HepG2 (cell line): ENCODE results near the gene NREP. TPM values are rescaled to one million over a fixed set of nuclear protein-coding genes. Genes with fewer than 3 reads are reported as not detected.

Experiments
- AKAP8 ChIP-seq: sonication (generic); formaldehyde crosslinking; IDR thresholded peaks from 2 replicates; pipeline ENCODE4 v1.5.1; 2020; ENCODE audit warnings: mild to moderate bottlenecking, missing genetic modification reagents
- ARHGAP35 ChIP-seq: sonication (generic); formaldehyde crosslinking; IDR thresholded peaks from 2 replicates; pipeline ENCODE4 v1.9.0; 2022; ENCODE audit warnings: mild to moderate bottlenecking, inconsistent platforms, moderate library complexity, missing genetic modification reagents, borderline replicate concordance
- CENPT ChIP-seq: sonication (generic); formaldehyde crosslinking; IDR thresholded peaks from 2 replicates; pipeline ENCODE4 v1.8.0; 2022; ENCODE audit warnings: low read depth, mild to moderate bottlenecking, moderate library complexity, missing genetic modification reagents
- CERS6 ChIP-seq: sonication (generic); formaldehyde crosslinking; IDR thresholded peaks from 2 replicates; pipeline ENCODE4 v1.5.0; 2020; ENCODE audit warnings: missing genetic modification reagents
- DRAP1 ChIP-seq: IDR thresholded peaks from 2 replicates; pipeline ENCODE4 v1.6.1; 2016; ENCODE audit warnings: missing genetic modification reagents, missing compliant biosample characterization
- FOXO1 ChIP-seq: sonication (generic); formaldehyde crosslinking; IDR thresholded peaks from 2 replicates; pipeline ENCODE4 v1.4.0; 2020; ENCODE audit warnings: missing genetic modification reagents
- GFI1 ChIP-seq: sonication (generic); formaldehyde crosslinking; IDR thresholded peaks from 2 replicates; pipeline ENCODE4 v1.5.0; 2020; ENCODE audit warnings: missing genetic modification reagents, mild to moderate bottlenecking, borderline replicate concordance
- HMGXB4 ChIP-seq, 2 experiments: sonication (generic) in 1 of 2; formaldehyde crosslinking in 1 of 2; IDR thresholded peaks; 2 replicates each; pipeline versions ENCODE4 v1.4.0 to v1.6.1; 2018 to 2020; ENCODE audit warnings: missing genetic modification reagents in 2 of 2, borderline replicate concordance in 1 of 2, low read depth in 1 of 2, mild to moderate bottlenecking in 1 of 2, missing biosample characterization in 1 of 2
- IRF2 ChIP-seq: IDR thresholded peaks from 2 replicates; pipeline ENCODE4 v1.6.1; 2018; ENCODE audit warnings: missing genetic modification reagents, missing compliant biosample characterization
- MAFF ChIP-seq: IDR thresholded peaks from 2 replicates; pipeline ENCODE4 v1.6.1; 2011; ENCODE audit warnings: low read depth, low read length, improper control_type of control experiment
- MAFG ChIP-seq: sonication (generic); formaldehyde crosslinking; IDR thresholded peaks from 2 replicates; pipeline ENCODE4 v1.5.1; 2020; ENCODE audit warnings: mild to moderate bottlenecking, missing genetic modification reagents
- NFKB2 ChIP-seq: sonication (generic); formaldehyde crosslinking; IDR thresholded peaks from 2 replicates; pipeline ENCODE4 v1.4.0; 2020; ENCODE audit warnings: missing genetic modification reagents, borderline replicate concordance
- NPAS2 ChIP-seq: sonication (generic); formaldehyde crosslinking; IDR thresholded peaks from 2 replicates; pipeline ENCODE4 v1.8.0; 2022; ENCODE audit warnings: mild to moderate bottlenecking, missing genetic modification reagents, borderline replicate concordance
- PCBP2 ChIP-seq: fragments of 200-400 bp; formaldehyde crosslinking; optimal IDR thresholded peaks from 2 replicates; pipeline ENCODE3; 2018; ENCODE audit warnings: low read length, low read depth; ENCODE audit not compliant: poor library complexity, severe bottlenecking
- PHF21A ChIP-seq: sonication (generic); formaldehyde crosslinking; IDR thresholded peaks from 2 replicates; pipeline ENCODE4 v1.5.0; 2020; ENCODE audit warnings: mild to moderate bottlenecking, missing genetic modification reagents
- SAP130 ChIP-seq: IDR thresholded peaks from 2 replicates; pipeline ENCODE4 v1.6.1; 2016; ENCODE audit warnings: low read depth
- THYN1 ChIP-seq: sonication (generic); formaldehyde crosslinking; IDR thresholded peaks from 2 replicates; pipeline ENCODE4 v1.8.1; 2023; ENCODE audit warnings: low read depth, mild to moderate bottlenecking, moderate library complexity, missing genetic modification reagents, borderline replicate concordance
- ZGPAT ChIP-seq: IDR thresholded peaks from 2 replicates; pipeline ENCODE4 v1.6.1; 2016; ENCODE audit warnings: mild to moderate bottlenecking
- ZNF263 ChIP-seq: sonication (generic); formaldehyde crosslinking; IDR thresholded peaks from 2 replicates; pipeline ENCODE4 v1.4.0; 2020; ENCODE audit warnings: missing genetic modification reagents
- ZNF292 ChIP-seq: sonication (generic); formaldehyde crosslinking; IDR thresholded peaks from 2 replicates; pipeline ENCODE4 v1.8.1; 2022; ENCODE audit warnings: mild to moderate bottlenecking, low read depth, missing genetic modification reagents, borderline replicate concordance
- ZNF350 ChIP-seq: sonication (generic); formaldehyde crosslinking; IDR thresholded peaks from 2 replicates; pipeline ENCODE4 v1.4.0; 2020; ENCODE audit warnings: mild to moderate bottlenecking, low read depth, missing genetic modification reagents, borderline replicate concordance
- ZNF430 ChIP-seq: sonication (generic); formaldehyde crosslinking; IDR thresholded peaks from 2 replicates; pipeline ENCODE4 v1.9.0; 2021; ENCODE audit warnings: mild to moderate bottlenecking, missing genetic modification reagents
- ZNF709 ChIP-seq: sonication (generic); formaldehyde crosslinking; IDR thresholded peaks from 2 replicates; pipeline ENCODE4 v1.5.0; 2020; ENCODE audit warnings: mild to moderate bottlenecking, missing genetic modification reagents
- ZNF788 ChIP-seq: sonication (generic); formaldehyde crosslinking; IDR thresholded peaks from 2 replicates; pipeline ENCODE4 v1.5.0; 2020; ENCODE audit warnings: mild to moderate bottlenecking, missing genetic modification reagents, borderline replicate concordance
- ZNF792 ChIP-seq: IDR thresholded peaks from 2 replicates; pipeline ENCODE4 v1.6.1; 2016
- ZNF879 ChIP-seq: sonication (generic); formaldehyde crosslinking; IDR thresholded peaks from 2 replicates; pipeline ENCODE4 v1.8.1; 2023; ENCODE audit warnings: missing genetic modification reagents
- ZNF891 ChIP-seq: sonication (generic); formaldehyde crosslinking; IDR thresholded peaks from 2 replicates; pipeline ENCODE4 v1.5.0; 2020; ENCODE audit warnings: mild to moderate bottlenecking, missing genetic modification reagents
- polyA plus RNA-seq, 8 experiments: library from polyadenylated mRNA; depleted of rRNA in 3 of 8; stranded (reverse) in 7 of 8; unstranded in 1 of 8; fragments of >200 nt; fragmentation: Illumina TruSeq in 4 of 8; extraction: Trizol in 4 of 8; gene quantifications; 2 replicates each; pipeline versions ENCODE4 v1.2.1 to v1.2.3, GENCODE V29; 2011 to 2016; ENCODE audit warnings: low read depth in 4 of 8, missing spikeins in 1 of 8, mixed read lengths in 1 of 8; ENCODE audit not compliant: insufficient read depth in 1 of 8
- total RNA-seq, 5 experiments: library from RNA; depleted of rRNA; stranded (reverse); fragments of >200 nt; fragmentation: Illumina TruSeq; extraction: Trizol; gene quantifications; 2 replicates each; pipeline ENCODE4 v1.2.3, GENCODE V29; 2016; ENCODE audit warnings: low read depth in 1 of 5

The NREP gene
- total and polyA plus RNA-seq, 2 of the 13 experiments (the other 11 are each of a cell fraction or from before 2014, with no cell fraction given), result 40.5 to 102 TPM

- TF ChIP-seq ZNF430 (CRISPR knock-in tag) (0 out of 2 replicates have a peak, but pooled peaks have one; percentile 13), ARHGAP35 (CRISPR knock-in tag) (no peak), HMGXB4 (CRISPR knock-in tag; IDR thresholded peaks at IDR 0.05; ENCODE audit: borderline replicate concordance in 1 of 2, low read depth in 1 of 2) (peak in 1 of 2 experiments; percentile 0; a peak in 1 of 4 replicates), SAP130 (CRISPR knock-in tag) (peak; percentile 28; the same call in 1 of the 2 replicates), MAFF (no peak), ZNF788 (CRISPR knock-in tag) (no peak), NFKB2 (CRISPR knock-in tag) (no peak), ZNF350 (CRISPR knock-in tag) (no peak), ZNF879 (CRISPR knock-in tag) (no peak), CERS6 (CRISPR knock-in tag) (no peak), ZNF709 (CRISPR knock-in tag) (no peak), MAFG (no peak), PHF21A (CRISPR knock-in tag) (no peak), AKAP8 (CRISPR knock-in tag) (0 out of 2 replicates have a peak, but pooled peaks have one; percentile 10), ZGPAT (no peak), CENPT (CRISPR knock-in tag) (no peak), IRF2 (CRISPR knock-in tag) (no peak), THYN1 (CRISPR knock-in tag) (no peak), ZNF792 (CRISPR knock-in tag) (peak; percentile 8; the same call in 1 of the 2 replicates), ZNF263 (CRISPR knock-in tag) (no peak), FOXO1 (no peak), GFI1 (CRISPR knock-in tag) (no peak), NPAS2 (no peak), ZNF891 (CRISPR knock-in tag) (no peak), PCBP2 (peak; percentile 97), DRAP1 (peak; percentile 15; the same call in 1 of the 2 replicates), ZNF292 (no peak)
Measured at GRCh38 chr5:111756581-111757354, at the start of gene NREP (continued).
